K562 (cell line): ENCODE measurements around the gene GNG14. TPM values are rescaled to one million over a fixed set of nuclear protein-coding genes. Genes with fewer than 3 reads are reported as not detected.
"Not testable (repeated sequence)": the region's sequence is repeated elsewhere in the genome, so short reads cannot be mapped to it uniquely, and the experiment has no call there.

Experiments
- ATAC-seq: fragments of 200-7000 bp; cut with Tn5 transposase; 3 replicates; pipeline ENCODE4 v1.9.1; 2020; ENCODE audit warnings: moderate library complexity
- BruUV-seq: library from RNA; stranded (reverse); fragments of 400-500 nt; replicated peaks from 2 replicates; lab custom pipeline; 2021; lab: Mats Ljungman, UMichigan
- CTCF ChIA-PET: fragments of 300-600 bp; formaldehyde crosslinking; extraction: SDS; loops from one replicate; lab custom pipeline; 2021; ENCODE audit warnings: low intra/inter-chr PET ratio; lab: Yijun Ruan, JAX
- POLR2A ChIA-PET: fragments of 300-600, 350-650 bp; sonication (Branson Sonifier 250); formaldehyde crosslinking; extraction: SDS; loops from one replicate; lab custom pipeline; 2021; ENCODE audit warnings: antibody characterized with exemption, inconsistent platforms; lab: Yijun Ruan, JAX
- DNase-seq, 4 experiments: peaks; one replicate each; pipeline versions ENCODE4 v3.0.0 to v3.0.0-alpha.2; 2011 to 2018; ENCODE audit warnings: low spot score in 3 of 4, mixed read lengths in 3 of 4; ENCODE audit errors: extremely low read depth in 1 of 4
- FAIRE-seq: peaks from 2 replicates; lab custom pipeline; 2011; peaks lifted over from hg19 to GRCh38; lab: Jason Lieb, UNC
- H2AFZ ChIP-seq: 2 replicates; pipeline ENCODE4 v1.6.0; 2011; ENCODE audit warnings: low read depth, low read length, control low read depth, inconsistent platforms
- H3K27ac ChIP-seq: fragments of 200-600 bp; 3 replicates; pipeline ENCODE4 v1.8.0; 2011; ENCODE audit warnings: low read depth, mild to moderate bottlenecking, control low read depth, inconsistent platforms, low read length, moderate library complexity, mixed read lengths; ENCODE audit errors: extremely low read depth
- H3K27me3 ChIP-seq, 2 experiments: fragments of 300-600 bp in 1 of 2; 2 replicates in 1 of 2; 3 replicates in 1 of 2; pipeline versions ENCODE4 v1.6.0 to v1.8.0; 2011; ENCODE audit warnings: inconsistent platforms in 2 of 2, low read length in 2 of 2, mild to moderate bottlenecking in 1 of 2, mixed read lengths in 1 of 2, moderate library complexity in 1 of 2; ENCODE audit not compliant: control insufficient read depth in 2 of 2, insufficient read depth in 2 of 2
- H3K36me3 ChIP-seq: fragments of 300-600 bp; 3 replicates; pipeline ENCODE4 v1.8.0; 2011; ENCODE audit warnings: mild to moderate bottlenecking, low read length, inconsistent platforms; ENCODE audit not compliant: control insufficient read depth, insufficient read depth
- H3K4me1 ChIP-seq, 2 experiments: fragments of 200-600 bp in 1 of 2; replicated peaks in 1 of 2; 2 replicates in 1 of 2; 3 replicates in 1 of 2; pipeline versions ENCODE4 v1.5.1 to v1.8.0; 2011; ENCODE audit warnings: inconsistent platforms in 2 of 2, low read length in 2 of 2, mild to moderate bottlenecking in 1 of 2, mixed read lengths in 1 of 2, moderate library complexity in 1 of 2; ENCODE audit not compliant: control insufficient read depth in 2 of 2, insufficient read depth in 2 of 2
- H3K4me2 ChIP-seq: 2 replicates; pipeline ENCODE4 v1.6.1; 2011; ENCODE audit warnings: low read length, control low read depth, inconsistent platforms, mixed read lengths; ENCODE audit not compliant: insufficient read depth
- H3K4me3 ChIP-seq: fragments of 200-600 bp; sonication (generic), shearing (Covaris generic); 2 replicates; pipeline ENCODE4 v1.5.1; 2016; ENCODE audit warnings: control low read depth, inconsistent platforms
- H3K79me2 ChIP-seq: fragments of 200-600 bp; 3 replicates; pipeline ENCODE4 v1.8.0; 2011; ENCODE audit warnings: low read length, inconsistent platforms; ENCODE audit not compliant: control insufficient read depth, insufficient read depth
- H3K9ac ChIP-seq, 2 experiments: 2 replicates each; pipeline versions ENCODE4 v1.6.0 to v1.6.1; 2011; ENCODE audit warnings: low read depth in 2 of 2, low read length in 2 of 2, control low read depth in 1 of 2, inconsistent platforms in 1 of 2, mild to moderate bottlenecking in 1 of 2, mixed read lengths in 1 of 2; ENCODE audit not compliant: insufficient read depth in 1 of 2
- H3K9me1 ChIP-seq: one replicate; pipeline ENCODE4 v1.6.0; 2011; ENCODE audit warnings: inconsistent platforms, mild to moderate bottlenecking, low read length, moderate library complexity; ENCODE audit not compliant: control insufficient read depth, insufficient read depth
- H3K9me3 ChIP-seq: replicated peaks from 2 replicates; pipeline ENCODE4 v1.5.1; 2011; ENCODE audit warnings: low read depth, low read length, inconsistent platforms; ENCODE audit not compliant: control insufficient read depth, insufficient read depth
- H4K20me1 ChIP-seq: replicated peaks from 2 replicates; pipeline ENCODE4 v1.6.1; 2011; ENCODE audit warnings: low read length, inconsistent platforms, mixed read lengths; ENCODE audit not compliant: control insufficient read depth, insufficient read depth
- MEF2D ChIP-seq: conservative IDR thresholded peaks from 2 replicates; pipeline ENCODE4 v1.6.1; 2016; ENCODE audit warnings: low read depth, missing genetic modification characterization, missing compliant biosample characterization
- NFE2L1 ChIP-seq: fragments of 450-650 bp; IDR thresholded peaks from 2 replicates; pipeline ENCODE4 v1.6.1; 2016; ENCODE audit warnings: missing genetic modification characterization, low read depth, mild to moderate bottlenecking, missing compliant biosample characterization, moderate library complexity, borderline replicate concordance
- SRSF3 ChIP-seq: fragments of 200-400 bp; formaldehyde crosslinking; IDR thresholded peaks from 2 replicates; pipeline ENCODE4 v1.6.1; 2016; ENCODE audit warnings: mild to moderate bottlenecking, low read length, moderate library complexity; ENCODE audit not compliant: insufficient read depth
- ZNF274 ChIP-seq: IDR thresholded peaks from 2 replicates; pipeline ENCODE4 v1.6.1; 2011; ENCODE audit warnings: low read depth, mild to moderate bottlenecking, low read length, moderate library complexity, borderline replicate concordance
- WGBS: fragments of 100-300 bp; shearing (Covaris generic); methylation state at CpG from one replicate; pipeline ENCODE4 v1.1.6; 2016; ENCODE audit warnings: low coverage, mixed read lengths; ENCODE audit not compliant: insufficient coverage; ENCODE audit errors: missing lambda C conversion rate; 5-methylcytosine and 5-hydroxymethylcytosine counted together
- in situ Hi-C: fragments of 300-500 bp; cut with MboI; formaldehyde crosslinking; loops from 4 replicates; pipeline ENCODE4 v1.15.0; 2018; ENCODE audit warnings: inconsistent platforms, mixed read lengths
- intact Hi-C: fragments of 100-400 bp; cut with micrococcal nuclease; formaldehyde crosslinking; loops from 2 replicates; pipeline ENCODE4 v1.14.2; 2022
- polyA plus RNA-seq, 8 experiments: library from polyadenylated mRNA; depleted of rRNA in 4 of 8; stranded (reverse) in 5 of 8; unstranded in 3 of 8; fragments of >200 nt; fragmentation: Nextera tagmentation in 2 of 8; fragmentation: Illumina TruSeq in 1 of 8; extraction: Ambion mirVana in 2 of 8; extraction: Trizol in 1 of 8; gene quantifications; 2 replicates each; pipeline versions ENCODE4 v1.2.1 to v1.2.3, GENCODE V29; 2011 to 2014; ENCODE audit warnings: inconsistent platforms in 1 of 8, missing spikeins in 1 of 8
- total RNA-seq, 7 experiments: library from RNA; depleted of rRNA in 6 of 7; stranded (reverse); fragments of >200 nt in 6 of 7; fragmentation: Illumina TruSeq in 2 of 7; extraction: Trizol in 2 of 7; gene quantifications; 2 replicates each; pipeline versions ENCODE4 v1.2.1 to v1.2.3, GENCODE V29; 2011 to 2021; ENCODE audit warnings: low replicate concordance in 1 of 7
- TF ChIP-seq, protein P1 (sequence below): fragments of 250-450 bp; sonication (Bioruptor Pico); IDR thresholded peaks from 2 replicates; pipeline ENCODE4 v1.8.0; 2021; ENCODE audit warnings: moderate library complexity, mild to moderate bottlenecking, inconsistent platforms

GNG14 gene
- total and polyA plus RNA-seq, 9 of the 15 experiments (the other 6 are each of a cell fraction or from before 2014, with no cell fraction given): not detected

DNA sequence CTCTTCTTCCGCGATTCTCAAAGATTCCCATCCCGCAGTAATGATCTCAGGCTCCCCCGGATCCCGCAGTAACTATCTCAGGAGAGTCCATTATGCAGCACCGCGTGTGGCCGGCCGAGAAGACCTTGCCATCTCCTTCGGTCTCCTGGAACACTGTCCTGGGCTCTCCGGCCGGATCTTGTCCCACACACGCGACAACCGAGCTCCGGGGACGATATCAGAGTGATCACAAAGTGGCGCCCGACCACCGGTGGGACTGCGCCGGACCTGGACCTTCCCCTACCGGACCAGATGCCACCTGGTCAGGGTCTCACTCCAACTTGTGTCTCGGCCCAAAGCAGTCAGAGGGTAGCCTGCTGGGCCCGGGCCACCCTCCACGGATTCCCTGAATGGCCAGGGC lies 45.3 kb upstream of the GNG14 start (continued):
- no peak for TF ChIP-seq MEF2D
- no peak for TF ChIP-seq ZNF274
- TF ChIP-seq, protein P1, sequence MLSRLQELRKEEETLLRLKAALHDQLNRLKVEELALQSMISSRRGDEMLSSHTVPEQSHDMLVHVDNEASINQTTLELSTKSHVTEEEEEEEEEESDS (CRISPR knock-in tag): no peak
- no peak for TF ChIP-seq SRSF3
- no peak for TF ChIP-seq NFE2L1 (tag)
- TF ChIP-seq, all 486 proteins: peak for 0

DNA sequence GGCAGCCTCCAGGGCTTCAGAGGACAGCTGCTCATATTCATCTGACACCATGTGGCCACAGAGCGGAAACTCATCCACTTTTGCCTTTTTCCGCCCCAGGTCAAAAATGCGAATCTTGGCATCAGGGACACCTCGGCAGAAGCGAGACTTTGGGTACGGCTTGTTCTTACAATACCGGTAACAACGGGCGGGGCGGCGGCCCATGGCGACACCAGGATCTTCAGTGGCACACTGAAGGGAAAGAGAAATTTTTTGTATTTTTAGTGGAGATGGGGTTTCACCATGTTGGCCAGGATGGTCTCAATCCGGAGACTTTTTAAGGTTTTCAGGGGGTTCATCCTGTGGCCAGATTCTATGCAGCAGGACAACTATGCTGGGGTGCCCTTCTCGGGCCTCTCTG lies 44.1 kb upstream of the GNG14 start:
- BruUV-seq, in situ Hi-C loops: not testable (repeated sequence)

More for the DNA sequence above, 44.1 kb upstream of the GNG14 start:
- POLR2A ChIA-PET, H3K9me3 ChIP-seq, CTCF ChIA-PET, FAIRE-seq, H3K27ac ChIP-seq, intact Hi-C loops, H4K20me1 ChIP-seq, H3K9ac ChIP-seq, H2AFZ ChIP-seq, H3K27me3 ChIP-seq, H3K4me3 ChIP-seq, ATAC-seq, H3K36me3 ChIP-seq, H3K9me1 ChIP-seq, H3K4me2 ChIP-seq, DNase-seq, H3K79me2 ChIP-seq: not testable (repeated sequence)
- 70% methylated on average over 6 of the region's 14 CpGs for WGBS
- peaks cover 2 to 32% of the 10 kb centered on the region in 2 experiments; a peak in 2 of 5 replicates for H3K4me1 ChIP-seq
